Naive B cell (primary cell): ENCODE measurements around the gene FOLR2. TPM values are rescaled to one million over a fixed set of nuclear protein-coding genes. Genes with fewer than 3 reads are reported as not detected.

ENCODE experiments used
- ATAC-seq, 2 donors: fragments of 150-1000 bp; cut with Tn5 transposase; 2 replicates each; pipeline ENCODE4 v1.10.0; 2021; ENCODE audit warnings: low read depth in 2 of 2, mild to moderate bottlenecking in 2 of 2, moderate library complexity in 2 of 2
- DNase-seq: peaks from one replicate; pipeline ENCODE4 v3.0.0; 2022
- H3K27ac Mint-ChIP-seq, 6 donors: one replicate each; pipeline ENCODE4 v1.8.0; 2020 to 2022; ENCODE audit warnings: mild to moderate bottlenecking in 6 of 6, mixed read lengths in 6 of 6, moderate library complexity in 5 of 6, inconsistent platforms in 2 of 6
- H3K27me3 Mint-ChIP-seq, 3 donors: one replicate each; pipeline ENCODE4 v1.8.0; 2021 to 2022; ENCODE audit warnings: mixed read lengths in 3 of 3, mild to moderate bottlenecking in 1 of 3
- H3K36me3 Mint-ChIP-seq, 2 donors: one replicate each; pipeline ENCODE4 v1.8.0; 2020 to 2022; ENCODE audit warnings: mixed read lengths in 2 of 2, inconsistent platforms in 1 of 2, mild to moderate bottlenecking in 1 of 2
- H3K4me1 Mint-ChIP-seq, 3 donors: one replicate each; pipeline ENCODE4 v1.8.0; 2020 to 2022; ENCODE audit warnings: mixed read lengths in 3 of 3, inconsistent platforms in 1 of 3, mild to moderate bottlenecking in 1 of 3, moderate library complexity in 1 of 3
- H3K4me3 Mint-ChIP-seq, 8 donors: one replicate each; pipeline ENCODE4 v1.8.0; 2020 to 2022; ENCODE audit warnings: mild to moderate bottlenecking in 8 of 8, mixed read lengths in 8 of 8, moderate library complexity in 8 of 8, inconsistent platforms in 2 of 8
- H3K9me3 Mint-ChIP-seq, 7 donors: one replicate each; pipeline ENCODE4 v1.8.0; 2020 to 2022; ENCODE audit warnings: mixed read lengths in 7 of 7, mild to moderate bottlenecking in 5 of 7, inconsistent platforms in 2 of 7, moderate library complexity in 1 of 7
- polyA plus RNA-seq, 6 donors: library from polyadenylated mRNA; unstranded; fragments of 300-500 nt; fragmentation: Illumina TruSeq; gene quantifications; one replicate each; pipeline ENCODE4 v1.2.3, GENCODE V29; 2021; ENCODE audit warnings: low read depth in 6 of 6

Gene FOLR2
- polyA plus RNA-seq, 6 donors from 2014 or later: 0.70 to 1.6 (median 1.2) TPM; not detected in 2

DNA sequence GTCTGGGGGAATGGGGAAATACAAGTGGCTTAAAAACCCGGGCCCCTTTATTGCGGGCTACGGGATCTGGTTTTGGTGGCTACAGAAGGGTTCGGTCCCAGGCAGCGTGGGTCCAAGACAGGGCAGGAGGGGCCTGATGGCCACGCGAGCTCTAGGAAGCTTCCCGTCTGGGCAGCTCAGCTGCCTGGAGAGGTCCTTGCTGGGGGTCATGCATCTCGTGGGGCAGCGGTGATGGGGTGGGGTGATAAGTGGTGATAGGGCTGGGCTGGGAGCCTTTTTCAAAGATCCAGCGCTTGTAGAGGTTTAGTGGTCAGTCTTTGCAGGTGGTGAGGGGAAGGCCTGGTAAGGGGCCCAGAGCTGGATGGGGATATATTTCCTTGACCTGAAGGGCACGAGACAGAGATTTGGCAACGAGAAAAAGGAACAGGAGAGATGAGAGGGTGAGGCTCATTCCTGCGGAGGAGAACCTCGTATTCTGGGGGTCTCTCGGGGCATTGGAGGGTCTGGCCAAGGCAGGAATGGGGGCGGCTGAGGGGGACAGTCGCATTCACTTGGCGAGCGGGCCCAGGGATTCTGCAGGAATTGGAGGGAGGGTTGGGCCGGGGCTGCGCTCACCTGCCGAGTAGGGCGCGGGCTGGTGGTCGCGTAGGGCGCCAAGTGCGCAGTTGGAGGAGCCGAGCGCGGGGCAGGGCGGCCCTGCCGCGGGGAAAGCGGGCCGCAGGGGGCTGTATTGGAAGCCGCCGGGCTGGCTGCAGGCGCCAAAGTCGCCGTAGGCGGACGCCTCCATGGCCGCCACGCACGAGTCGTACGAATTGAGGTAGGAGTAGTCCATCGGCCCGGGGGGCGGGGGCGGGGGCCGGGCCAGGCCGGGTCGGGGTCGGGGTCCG is 26.8 kb downstream of the FOLR2 start:
- peaks cover 0 to 10% (median 2%) of the 10 kb centered on the region in 7 donors for H3K9me3 Mint-ChIP-seq
- peak overlapping the region in 2 of 6 donors; percentile 15 to 63 for H3K27ac Mint-ChIP-seq
- H3K27me3 Mint-ChIP-seq: peaks cover 39 to 46% (median 45%) of the 10 kb centered on the region in 3 donors
- peaks cover 0 to 19% of the 10 kb centered on the region in 2 donors for H3K36me3 Mint-ChIP-seq
- ATAC-seq (no peak), DNase-seq (no peak)
- peak overlapping the region in 7 of 8 donors; percentile 47 to 87 (median 56) for H3K4me3 Mint-ChIP-seq
- H3K4me1 Mint-ChIP-seq: peaks cover 34 to 42% (median 40%) of the 10 kb centered on the region in 3 donors

DNA sequence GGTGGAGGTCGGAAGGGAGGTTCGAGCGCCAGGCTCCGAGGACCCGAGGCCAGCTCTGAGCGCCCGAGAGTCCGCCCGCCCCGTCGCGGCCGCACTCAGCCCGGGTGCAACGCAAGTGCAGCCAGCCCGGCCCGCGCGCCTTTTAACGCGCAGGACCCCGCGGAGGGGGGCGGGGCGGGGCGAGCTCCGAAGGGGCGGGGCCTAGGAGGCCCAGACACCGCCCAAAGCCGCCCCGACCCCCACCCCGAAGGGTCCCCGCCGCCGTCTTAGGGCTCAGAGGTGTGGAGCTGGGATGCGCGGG is 27.4 kb downstream of the FOLR2 start, which contains the start of gene PHOX2A:
PHOX2A (minus strand) TSS at position 117 of the 301 bp plus-strand sequence. CDS start 172 bp downstream, outside the sequence.
- Mint-ChIP-seq H3K27me3 (peaks cover 41 to 44% (median 42%) of the 10 kb centered on the region in 3 donors), H3K27ac (peak within 1 kb of the TSS in 2 of 6 donors; percentile 15 to 63), H3K9me3 (peaks cover 0 to 10% (median 2%) of the 10 kb centered on the region in 7 donors), H3K36me3 (peaks cover 0 to 19% of the 10 kb centered on the region in 2 donors), H3K4me1 (peaks cover 34 to 39% (median 38%) of the 10 kb centered on the region in 3 donors), H3K4me3 (peak within 1 kb of the TSS; percentile 19 to 87 (median 58))
- DNase-seq (no peak), ATAC-seq (no peak)

DNA sequence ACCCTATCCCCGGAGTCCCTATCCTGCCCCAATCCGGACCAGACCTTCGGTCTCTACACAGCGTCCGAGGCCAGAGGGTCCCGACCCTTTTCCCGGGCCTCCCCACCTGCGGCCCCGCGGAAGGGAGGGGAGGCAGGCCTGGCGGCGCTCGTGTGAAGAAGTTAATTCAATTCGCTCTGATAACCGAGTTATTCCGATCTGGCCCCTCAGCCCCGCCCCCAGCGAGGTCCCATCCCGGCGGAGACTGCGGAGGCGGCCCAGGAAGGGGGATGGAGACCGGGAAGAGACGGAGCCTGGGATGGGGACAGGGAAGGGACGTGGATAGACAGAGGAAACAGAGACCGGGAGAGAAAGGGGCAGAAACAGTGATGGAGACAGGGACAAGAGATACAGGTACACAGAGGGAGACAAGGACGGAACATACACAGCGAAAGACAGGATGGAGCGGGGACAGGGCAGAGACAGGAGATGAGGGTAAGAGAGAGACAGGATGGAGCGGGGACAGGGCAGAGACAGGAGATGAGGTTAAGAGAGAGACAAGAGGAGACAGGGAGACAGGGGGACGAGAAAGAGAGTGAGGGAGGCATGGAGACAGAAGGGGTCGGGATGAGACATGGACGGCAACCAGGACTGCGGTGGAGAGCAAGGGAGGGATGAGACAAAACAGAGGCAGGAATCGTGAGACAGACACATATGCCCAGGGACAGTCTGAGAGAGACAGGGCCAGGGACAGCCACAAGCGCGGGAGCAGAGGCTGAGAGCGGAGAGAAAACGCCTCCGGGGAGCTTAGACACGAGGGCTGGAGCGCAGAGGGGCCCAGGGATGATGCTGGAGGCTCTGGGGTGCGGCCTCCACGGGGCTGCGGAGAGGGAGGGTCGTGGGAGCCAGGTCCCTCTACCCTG is 28.0 kb downstream of the FOLR2 start:
- Mint-ChIP-seq H3K27ac (peak overlapping the region in 1 of 6 donors; percentile 48), H3K27me3 (peaks cover 38 to 42% (median 42%) of the 10 kb centered on the region in 3 donors)

DNA sequence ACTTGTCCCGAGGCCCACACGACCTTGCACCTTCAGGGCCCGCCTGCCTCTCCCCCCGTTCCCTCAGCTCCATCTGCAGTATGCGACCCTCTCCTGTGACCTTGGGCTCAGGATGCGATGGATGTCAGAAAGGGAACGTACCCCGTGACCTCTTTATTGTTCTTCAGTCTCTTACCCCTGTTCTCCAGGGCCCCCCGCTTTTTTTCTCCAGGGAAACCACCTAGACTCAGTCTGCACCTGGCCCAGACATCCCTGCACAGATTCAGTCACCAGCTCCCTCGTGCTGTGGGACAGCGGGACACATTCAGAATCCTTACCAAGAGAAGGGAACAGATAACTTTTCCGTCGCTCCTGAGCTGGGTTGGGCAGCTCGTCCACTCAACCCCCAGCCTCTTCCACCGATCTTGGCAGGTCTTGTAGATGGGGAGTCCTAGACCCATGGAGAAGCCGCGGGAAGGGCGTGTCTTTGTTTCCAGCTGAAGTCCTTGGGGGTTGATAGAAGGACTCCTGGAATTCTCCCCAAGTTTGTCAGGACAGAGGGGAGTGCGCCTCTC is 28.7 kb downstream of the FOLR2 start:
- Mint-ChIP-seq H3K27ac (no peak overlapping the region), H3K4me3 (no peak overlapping the region), H3K9me3 (peaks cover 0 to 10% (median 2%) of the 10 kb centered on the region in 7 donors), H3K4me1 (peaks cover 24 to 32% (median 29%) of the 10 kb centered on the region in 3 donors), H3K36me3 (peaks cover 0 to 19% of the 10 kb centered on the region in 2 donors), H3K27me3 (peaks cover 41 to 44% (median 43%) of the 10 kb centered on the region in 3 donors)
- DNase-seq (no peak), ATAC-seq (peak in 1 of 2 donors; percentile 26)

More for the DNA sequence above, 28.0 kb downstream of the FOLR2 start:
- Mint-ChIP-seq H3K4me1 (peaks cover 28 to 34% (median 32%) of the 10 kb centered on the region in 3 donors), H3K4me3 (peak overlapping the region in 7 of 8 donors; percentile 0 to 71 (median 32)), H3K9me3 (peaks cover 0 to 10% (median 2%) of the 10 kb centered on the region in 7 donors), H3K36me3 (peaks cover 0 to 19% of the 10 kb centered on the region in 2 donors)
- peak in 1 of 2 donors; percentile 19 for ATAC-seq
- no peak for DNase-seq

DNA sequence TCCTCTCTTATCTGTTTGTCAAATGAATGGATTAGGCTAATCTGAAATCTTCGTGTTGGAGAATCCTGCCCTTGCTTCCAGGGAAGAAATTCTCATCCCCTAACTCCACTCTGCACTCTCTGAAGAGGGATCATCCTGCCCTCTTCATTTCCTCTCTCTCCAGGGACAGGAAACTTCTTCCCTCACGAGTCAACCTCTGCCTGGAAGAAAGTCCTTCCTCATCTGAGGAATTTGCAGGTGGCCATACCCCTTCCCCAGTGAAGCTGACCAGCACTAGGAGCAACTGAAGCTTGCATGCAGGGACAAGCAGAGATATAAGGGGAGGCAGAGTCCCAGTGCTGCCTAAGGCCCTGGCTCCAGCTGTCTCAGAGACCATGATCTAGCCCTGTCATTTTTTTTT is 31.0 kb downstream of the FOLR2 start:
- peaks cover 0 to 8% (median 0%) of the 10 kb centered on the region in 7 donors for H3K9me3 Mint-ChIP-seq
- peaks cover 7 to 14% (median 12%) of the 10 kb centered on the region in 3 donors for H3K4me1 Mint-ChIP-seq
- peaks cover 28 to 34% (median 32%) of the 10 kb centered on the region in 3 donors for H3K27me3 Mint-ChIP-seq
- H3K27ac Mint-ChIP-seq: no peak overlapping the region
- ATAC-seq: no peak
- H3K36me3 Mint-ChIP-seq: peaks cover 0 to 8% of the 10 kb centered on the region in 2 donors
- no peak for DNase-seq
- H3K4me3 Mint-ChIP-seq: no peak overlapping the region

DNA sequence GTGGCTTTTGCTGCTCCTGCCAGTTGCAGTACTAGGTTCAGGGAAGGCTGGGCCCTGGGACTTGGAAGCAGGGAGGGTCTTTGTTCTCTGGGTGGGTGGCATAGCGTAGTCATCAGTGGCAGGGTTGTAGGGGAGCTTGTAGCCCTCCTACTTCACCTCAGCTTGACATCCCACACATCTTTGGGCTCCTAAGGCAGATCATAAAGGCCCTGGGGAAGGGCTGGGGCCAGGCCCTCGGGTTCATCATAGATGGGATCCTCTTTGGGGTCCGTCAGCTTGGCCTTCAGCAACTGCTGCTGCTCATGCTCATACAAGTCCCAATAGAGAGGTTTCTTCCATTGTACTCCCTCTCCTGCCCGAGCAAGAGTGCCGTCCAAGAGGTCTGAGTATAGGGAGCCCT is 33.4 kb downstream of the FOLR2 start:
- H3K27ac Mint-ChIP-seq: peak overlapping the region in 1 of 6 donors; percentile 76
- peaks cover 0 to under 1% (median under 1%) of the 10 kb centered on the region in 3 donors for H3K4me1 Mint-ChIP-seq
- DNase-seq: no peak
- no peak overlapping the region for H3K4me3 Mint-ChIP-seq
- H3K9me3 Mint-ChIP-seq: no peaks in the 10 kb centered on the region
- peaks cover 0 to under 1% of the 10 kb centered on the region in 2 donors for H3K36me3 Mint-ChIP-seq
- no peak for ATAC-seq
- peaks cover 21 to 35% (median 21%) of the 10 kb centered on the region in 3 donors for H3K27me3 Mint-ChIP-seq

DNA sequence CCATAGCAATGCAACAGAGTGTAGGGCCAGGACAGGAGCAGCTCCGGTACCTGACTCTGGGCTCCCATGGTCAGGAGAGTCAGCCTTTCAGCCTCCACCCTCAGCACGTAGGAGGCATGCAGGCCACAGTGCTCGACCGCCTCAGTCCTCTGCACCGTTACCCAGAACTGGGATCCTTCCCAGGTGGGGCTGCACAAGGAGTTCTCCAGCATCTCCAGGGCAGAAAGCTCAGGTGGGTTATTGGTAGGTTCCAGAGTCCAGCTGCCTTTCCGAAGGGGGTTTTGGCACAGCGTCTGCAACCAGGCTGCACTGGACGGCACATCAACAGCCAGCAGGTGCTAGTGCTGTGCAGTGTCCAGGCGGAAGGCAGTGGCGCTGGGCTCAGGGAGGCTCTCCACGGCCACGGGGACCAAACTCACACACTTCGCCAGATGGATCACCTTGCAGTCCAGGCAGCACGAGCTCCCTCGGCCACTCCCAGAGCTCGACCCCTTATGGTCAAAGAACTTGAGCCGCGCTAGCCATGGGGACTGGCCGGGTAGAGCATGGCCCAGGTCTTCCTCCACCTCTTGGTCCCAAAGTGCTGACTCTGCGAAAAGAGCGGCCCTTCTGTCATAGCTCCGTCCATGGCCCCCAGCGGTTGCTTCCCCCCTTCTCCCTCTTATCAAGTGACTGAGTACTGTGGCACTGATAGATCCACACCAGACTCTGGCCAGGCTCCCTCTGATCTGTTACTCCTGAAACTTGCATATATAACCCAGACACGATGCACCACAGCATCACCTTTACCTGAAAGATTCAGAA is 34.3 kb downstream of the FOLR2 start:
- H3K4me3 Mint-ChIP-seq: no peak overlapping the region
- no peaks in the 10 kb centered on the region for H3K9me3 Mint-ChIP-seq
- H3K27me3 Mint-ChIP-seq: peaks cover 20 to 35% (median 21%) of the 10 kb centered on the region in 3 donors
- DNase-seq (no peak), ATAC-seq (no peak)
- H3K27ac Mint-ChIP-seq: peak overlapping the region in 2 of 6 donors; percentile 52 to 64
- H3K4me1 Mint-ChIP-seq: peaks cover 0 to 5% (median 0%) of the 10 kb centered on the region in 3 donors
- no peaks in the 10 kb centered on the region for H3K36me3 Mint-ChIP-seq

DNA sequence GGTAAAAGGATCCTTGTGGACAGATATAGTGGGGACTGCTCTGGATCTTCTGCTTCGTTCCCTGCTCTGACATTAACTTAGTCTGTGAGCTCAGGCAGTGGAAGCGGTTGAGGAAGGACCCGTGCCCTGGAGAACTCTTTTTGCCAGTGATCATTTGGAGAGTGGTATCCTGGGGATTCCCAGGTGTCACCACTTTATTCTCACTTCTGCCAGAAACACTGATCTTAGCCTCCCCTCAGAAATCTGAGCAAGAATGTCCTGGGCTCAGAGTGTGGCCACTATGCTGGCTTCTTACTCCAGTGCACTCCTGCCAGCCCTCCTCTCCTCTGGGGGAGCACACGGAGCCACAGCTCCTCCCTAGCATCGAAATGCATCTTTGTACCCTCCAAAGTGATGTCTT is 35.0 kb downstream of the FOLR2 start:
- no peak for ATAC-seq
- Mint-ChIP-seq H3K27me3 (peaks cover 20 to 35% (median 21%) of the 10 kb centered on the region in 3 donors), H3K27ac (no peak overlapping the region), H3K36me3 (no peaks in the 10 kb centered on the region), H3K4me1 (peaks cover 0 to 5% (median 0%) of the 10 kb centered on the region in 3 donors), H3K9me3 (no peaks in the 10 kb centered on the region), H3K4me3 (peak overlapping the region in 1 of 8 donors; percentile 49)
- DNase-seq: no peak

DNA sequence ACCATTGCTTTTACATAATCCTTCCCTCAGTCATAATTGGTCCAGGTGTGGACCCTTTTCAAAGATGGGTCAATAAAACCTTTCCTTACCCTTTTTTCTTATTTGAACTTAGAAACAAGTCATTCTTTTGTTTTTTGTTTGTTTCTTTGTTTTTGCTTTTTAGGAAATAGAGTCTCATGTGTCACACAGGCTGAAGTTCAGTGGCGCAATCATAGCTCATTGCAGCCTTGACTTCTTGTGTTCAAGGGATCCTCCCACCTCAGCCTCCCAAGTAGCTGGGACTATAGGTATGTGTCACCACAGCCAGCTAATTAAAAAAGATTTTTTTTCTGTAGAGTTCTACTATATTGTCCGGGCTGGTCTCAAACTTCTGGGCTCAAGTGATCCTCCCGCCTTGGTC is 36.8 kb downstream of the FOLR2 start:
- Mint-ChIP-seq H3K4me1 (peaks cover 0 to 5% (median 0%) of the 10 kb centered on the region in 3 donors), H3K36me3 (no peaks in the 10 kb centered on the region), H3K27ac (no peak overlapping the region), H3K4me3 (no peak overlapping the region), H3K9me3 (no peaks in the 10 kb centered on the region), H3K27me3 (peaks cover 21 to 35% (median 23%) of the 10 kb centered on the region in 3 donors)
- DNase-seq (no peak), ATAC-seq (no peak)

DNA sequence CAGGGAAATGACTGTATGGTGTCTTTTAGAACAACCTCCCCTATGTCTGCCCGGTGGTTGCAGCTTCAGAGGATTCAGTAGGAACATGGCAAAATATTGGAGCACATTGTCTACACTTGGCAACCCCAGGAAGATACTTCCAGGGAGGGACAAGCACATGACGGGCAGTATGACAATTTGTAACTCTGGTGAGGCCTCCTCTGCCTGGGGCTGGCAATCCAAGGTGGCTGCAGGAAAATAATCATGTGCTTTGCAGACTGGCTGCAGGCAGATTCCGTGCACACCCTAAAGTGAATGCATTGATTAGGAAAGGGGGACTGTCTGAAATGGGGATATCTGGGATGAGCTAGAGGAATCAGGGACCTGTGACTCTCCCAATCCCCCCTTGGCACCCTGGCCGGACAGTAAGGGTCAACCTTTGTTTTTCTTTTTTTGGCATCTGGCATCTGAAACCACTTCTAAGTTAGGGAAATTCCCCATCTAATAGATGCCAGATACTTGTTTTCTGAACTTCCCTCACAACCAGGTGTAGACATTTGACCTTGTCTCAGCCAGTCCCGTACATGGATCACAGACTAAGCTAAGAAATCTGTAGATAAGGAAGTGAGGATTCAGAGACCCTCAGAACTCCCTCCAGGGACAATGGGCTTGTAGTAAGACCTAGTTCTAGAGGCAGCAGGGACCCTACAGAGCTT is 37.9 kb downstream of the FOLR2 start:
- peak; percentile 34 to 48 for ATAC-seq
- Mint-ChIP-seq H3K4me1 (peaks cover 0 to 5% (median 0%) of the 10 kb centered on the region in 3 donors), H3K27me3 (peaks cover 21 to 34% (median 22%) of the 10 kb centered on the region in 3 donors), H3K36me3 (no peaks in the 10 kb centered on the region), H3K4me3 (no peak overlapping the region), H3K27ac (no peak overlapping the region), H3K9me3 (no peaks in the 10 kb centered on the region)
- no peak for DNase-seq

DNA sequence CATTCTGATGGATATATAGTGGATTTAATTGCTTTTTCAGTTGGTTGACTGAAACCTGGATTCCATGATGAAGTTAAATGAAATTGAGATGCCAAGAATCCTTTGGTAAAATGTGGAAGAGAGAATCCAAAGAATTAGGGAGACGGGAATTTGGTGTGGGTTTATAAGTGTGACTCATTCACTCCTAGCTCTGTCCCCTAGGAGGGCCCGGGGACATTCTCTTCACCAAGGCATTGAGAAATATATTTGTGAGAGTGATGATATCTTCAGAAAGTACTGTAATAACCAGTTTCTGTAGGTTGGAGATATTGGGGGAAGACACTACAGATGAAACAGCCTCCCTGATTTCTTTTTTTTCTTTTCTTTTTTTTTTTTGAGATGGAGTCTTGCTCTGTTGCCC is 41.0 kb downstream of the FOLR2 start:
- peaks cover 0 to 5% (median 0%) of the 10 kb centered on the region in 3 donors for H3K4me1 Mint-ChIP-seq
- H3K9me3 Mint-ChIP-seq: no peaks in the 10 kb centered on the region
- no peak for ATAC-seq
- DNase-seq: no peak
- H3K27ac Mint-ChIP-seq: no peak overlapping the region
- H3K27me3 Mint-ChIP-seq: peaks cover 14 to 18% (median 15%) of the 10 kb centered on the region in 3 donors
- no peaks in the 10 kb centered on the region for H3K36me3 Mint-ChIP-seq
- H3K4me3 Mint-ChIP-seq: no peak overlapping the region
